ENCODE results near the gene KRT17.

DNA sequence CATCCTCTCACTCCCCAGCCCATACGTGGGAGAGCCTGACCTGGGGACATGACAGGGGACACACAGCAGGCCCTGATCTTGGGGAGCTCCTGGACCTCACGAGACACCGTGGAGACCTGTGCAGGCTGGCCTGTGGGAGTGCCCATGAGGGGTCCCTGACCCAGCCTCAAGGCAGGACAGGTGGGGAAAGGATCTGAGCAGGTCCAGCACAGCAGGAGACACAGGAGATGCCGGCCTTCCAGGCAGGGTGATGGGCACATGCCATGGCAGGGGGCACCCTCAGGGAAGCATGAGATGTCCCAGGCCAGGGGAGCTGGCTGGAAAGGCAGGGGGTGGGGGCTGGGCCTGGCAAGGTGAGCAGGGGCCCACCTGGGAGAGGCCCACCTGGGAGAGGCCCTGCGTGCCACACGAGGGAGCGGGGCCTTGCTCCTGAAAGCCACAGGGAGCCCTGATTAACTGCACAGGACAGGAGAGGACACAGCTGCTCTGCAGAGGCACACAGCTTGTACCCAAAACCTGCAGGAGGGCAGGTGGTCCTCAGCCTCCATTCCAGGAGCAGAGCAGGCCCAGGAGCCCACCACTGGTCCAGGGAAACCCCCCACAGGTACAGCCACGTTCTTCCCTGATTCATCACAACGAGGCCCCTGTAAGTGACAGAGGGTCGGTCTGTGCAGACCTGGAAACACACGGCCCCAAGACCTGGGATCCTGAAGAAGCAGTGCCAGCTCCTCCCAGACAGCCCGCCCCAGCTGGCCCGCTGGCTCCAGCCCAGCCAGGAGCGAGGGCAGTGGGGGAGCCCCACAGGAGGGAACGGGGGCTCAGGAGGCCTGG, 26.6 kb upstream of the KRT17 start:
- TF ChIP-seq, protein P1, sequence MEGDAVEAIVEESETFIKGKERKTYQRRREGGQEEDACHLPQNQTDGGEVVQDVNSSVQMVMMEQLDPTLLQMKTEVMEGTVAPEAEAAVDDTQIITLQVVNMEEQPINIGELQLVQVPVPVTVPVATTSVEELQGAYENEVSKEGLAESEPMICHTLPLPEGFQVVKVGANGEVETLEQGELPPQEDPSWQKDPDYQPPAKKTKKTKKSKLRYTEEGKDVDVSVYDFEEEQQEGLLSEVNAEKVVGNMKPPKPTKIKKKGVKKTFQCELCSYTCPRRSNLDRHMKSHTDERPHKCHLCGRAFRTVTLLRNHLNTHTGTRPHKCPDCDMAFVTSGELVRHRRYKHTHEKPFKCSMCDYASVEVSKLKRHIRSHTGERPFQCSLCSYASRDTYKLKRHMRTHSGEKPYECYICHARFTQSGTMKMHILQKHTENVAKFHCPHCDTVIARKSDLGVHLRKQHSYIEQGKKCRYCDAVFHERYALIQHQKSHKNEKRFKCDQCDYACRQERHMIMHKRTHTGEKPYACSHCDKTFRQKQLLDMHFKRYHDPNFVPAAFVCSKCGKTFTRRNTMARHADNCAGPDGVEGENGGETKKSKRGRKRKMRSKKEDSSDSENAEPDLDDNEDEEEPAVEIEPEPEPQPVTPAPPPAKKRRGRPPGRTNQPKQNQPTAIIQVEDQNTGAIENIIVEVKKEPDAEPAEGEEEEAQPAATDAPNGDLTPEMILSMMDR (conservative IDR thresholded peaks at IDR 0.05; ENCODE audit: low read depth, low read length), result no peak
- TF ChIP-seq CHD1 (IDR thresholded peaks at IDR 0.05; ENCODE audit: low read depth, low read length) (no peak), RAD21 (IDR thresholded peaks at IDR 0.05; ENCODE audit: low read length) (no peak), POLR2A (IDR thresholded peaks at IDR 0.05; ENCODE audit: low read depth, low read length) (no peak), FOS (IDR thresholded peaks at IDR 0.05; ENCODE audit: low read depth, low read length) (no peak)
- TF ChIP-seq, protein P2, sequence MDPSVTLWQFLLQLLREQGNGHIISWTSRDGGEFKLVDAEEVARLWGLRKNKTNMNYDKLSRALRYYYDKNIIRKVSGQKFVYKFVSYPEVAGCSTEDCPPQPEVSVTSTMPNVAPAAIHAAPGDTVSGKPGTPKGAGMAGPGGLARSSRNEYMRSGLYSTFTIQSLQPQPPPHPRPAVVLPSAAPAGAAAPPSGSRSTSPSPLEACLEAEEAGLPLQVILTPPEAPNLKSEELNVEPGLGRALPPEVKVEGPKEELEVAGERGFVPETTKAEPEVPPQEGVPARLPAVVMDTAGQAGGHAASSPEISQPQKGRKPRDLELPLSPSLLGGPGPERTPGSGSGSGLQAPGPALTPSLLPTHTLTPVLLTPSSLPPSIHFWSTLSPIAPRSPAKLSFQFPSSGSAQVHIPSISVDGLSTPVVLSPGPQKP (IDR thresholded peaks at IDR 0.05; ENCODE audit: borderline replicate concordance, low read depth, low read length), result no peak

Measured in IMR-90 (cell line).